GM10248 (cell line): ENCODE data around the gene FAM20B.

ENCODE experiments used
- CTCF ChIA-PET: fragments of 300-600 bp; sonication (Branson Sonifier 250); formaldehyde crosslinking; extraction: SDS; loops from one replicate; lab custom pipeline; 2021; ENCODE audit warnings: antibody characterized with exemption; lab: Yijun Ruan, JAX
- POLR2A ChIA-PET: fragments of 350-650 bp; sonication (Branson Sonifier 250); formaldehyde crosslinking; extraction: SDS; loops from one replicate; lab custom pipeline; 2020; ENCODE audit warnings: antibody characterized with exemption; lab: Yijun Ruan, JAX
- DNase-seq: peaks from one replicate; pipeline ENCODE4 v3.0.0; 2012; ENCODE audit errors: extremely low spot score
- TF ChIP-seq, protein P1 (sequence below): IDR thresholded peaks from 2 replicates; pipeline ENCODE4 v1.5.1; 2012; ENCODE audit warnings: mild to moderate bottlenecking, low read depth; ENCODE audit errors: extremely low read depth, missing control alignments, control extremely low read depth

The FAM20B gene

DNA sequence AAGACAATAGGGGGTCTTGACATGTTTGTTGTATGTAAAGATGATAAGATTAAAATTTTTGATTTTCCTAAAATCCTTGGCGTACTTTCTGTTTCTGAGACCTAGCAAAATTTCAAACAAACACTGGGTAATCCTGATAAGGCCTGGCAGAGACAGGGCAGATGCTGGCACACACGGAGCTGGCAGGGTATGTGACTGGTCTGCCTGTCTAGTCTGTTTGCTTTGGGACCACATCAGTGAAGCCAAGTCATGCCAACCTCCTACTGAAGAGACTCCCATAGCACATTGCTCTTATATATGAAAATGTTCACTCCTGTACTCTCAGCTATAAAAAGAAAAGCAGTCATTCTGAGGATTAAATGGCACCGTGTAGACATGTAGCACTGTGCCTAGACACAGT lies 70.2 kb downstream of the FAM20B start:
- CTCF ChIA-PET = interaction anchor here (1.0 to 1.5 kb wide), 3 partner anchors 9 to 274 kb away, joined by 3 to 5 read pairs (median 4); no protein-coding TSS in a partner anchor
- DNase-seq = no peak
- TF ChIP-seq, protein P1, sequence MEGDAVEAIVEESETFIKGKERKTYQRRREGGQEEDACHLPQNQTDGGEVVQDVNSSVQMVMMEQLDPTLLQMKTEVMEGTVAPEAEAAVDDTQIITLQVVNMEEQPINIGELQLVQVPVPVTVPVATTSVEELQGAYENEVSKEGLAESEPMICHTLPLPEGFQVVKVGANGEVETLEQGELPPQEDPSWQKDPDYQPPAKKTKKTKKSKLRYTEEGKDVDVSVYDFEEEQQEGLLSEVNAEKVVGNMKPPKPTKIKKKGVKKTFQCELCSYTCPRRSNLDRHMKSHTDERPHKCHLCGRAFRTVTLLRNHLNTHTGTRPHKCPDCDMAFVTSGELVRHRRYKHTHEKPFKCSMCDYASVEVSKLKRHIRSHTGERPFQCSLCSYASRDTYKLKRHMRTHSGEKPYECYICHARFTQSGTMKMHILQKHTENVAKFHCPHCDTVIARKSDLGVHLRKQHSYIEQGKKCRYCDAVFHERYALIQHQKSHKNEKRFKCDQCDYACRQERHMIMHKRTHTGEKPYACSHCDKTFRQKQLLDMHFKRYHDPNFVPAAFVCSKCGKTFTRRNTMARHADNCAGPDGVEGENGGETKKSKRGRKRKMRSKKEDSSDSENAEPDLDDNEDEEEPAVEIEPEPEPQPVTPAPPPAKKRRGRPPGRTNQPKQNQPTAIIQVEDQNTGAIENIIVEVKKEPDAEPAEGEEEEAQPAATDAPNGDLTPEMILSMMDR = no peak
- POLR2A ChIA-PET = no interaction called here

DNA sequence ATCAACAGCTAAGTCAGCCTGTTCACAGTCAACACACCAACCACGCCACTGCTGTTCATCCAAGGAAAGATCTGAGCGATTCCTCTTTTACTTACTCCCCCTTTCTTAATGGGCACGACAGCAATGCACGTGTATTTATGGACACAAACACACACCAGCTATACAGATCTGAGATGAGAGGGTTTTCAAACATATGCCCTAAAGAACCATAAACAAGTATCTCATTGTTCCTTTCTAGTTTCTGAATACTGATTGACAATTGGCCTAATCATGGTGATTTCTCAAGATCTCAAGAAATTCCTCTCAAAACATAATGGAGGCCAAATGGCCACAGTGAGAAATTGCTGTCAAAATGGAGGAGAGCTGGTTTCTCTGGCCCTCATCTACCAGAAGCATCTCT lies 74.2 kb downstream of the FAM20B start:
- ChIA-PET POLR2A (no interaction called here), CTCF (interaction anchor here (1.1 kb wide), 2 partner anchors 21 to 194 kb away, joined by 3 read pairs; partner anchors contain the start of gene SOAT1)
- DNase-seq = no peak
- TF ChIP-seq, protein P1 = no peak

DNA sequence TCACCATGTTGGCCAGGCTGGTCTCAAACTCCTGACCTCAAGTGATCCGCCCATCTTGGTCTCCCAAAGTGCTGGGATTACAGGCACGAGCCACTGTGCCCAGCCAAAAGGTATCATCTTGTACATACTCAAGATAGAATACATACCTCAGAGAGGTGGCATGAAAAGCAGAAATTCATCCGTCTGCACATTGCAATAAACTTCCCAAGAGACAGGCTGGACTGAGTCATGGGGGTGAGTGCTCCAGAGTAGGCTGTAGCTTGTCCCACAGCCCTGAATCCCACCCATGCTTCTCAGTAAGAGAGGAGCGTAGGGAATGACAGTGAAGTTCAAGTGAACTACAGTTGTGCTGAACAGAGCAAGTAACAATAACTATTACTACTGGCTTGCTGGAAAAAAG lies 75.9 kb downstream of the FAM20B start:
- CTCF ChIA-PET = interaction anchor here (1.9 kb wide), 1 partner anchor 19 kb away, joined by 8 read pairs; no protein-coding TSS in a partner anchor
- POLR2A ChIA-PET = no interaction called here
- TF ChIP-seq, protein P1 = no peak
- DNase-seq = no peak

DNA sequence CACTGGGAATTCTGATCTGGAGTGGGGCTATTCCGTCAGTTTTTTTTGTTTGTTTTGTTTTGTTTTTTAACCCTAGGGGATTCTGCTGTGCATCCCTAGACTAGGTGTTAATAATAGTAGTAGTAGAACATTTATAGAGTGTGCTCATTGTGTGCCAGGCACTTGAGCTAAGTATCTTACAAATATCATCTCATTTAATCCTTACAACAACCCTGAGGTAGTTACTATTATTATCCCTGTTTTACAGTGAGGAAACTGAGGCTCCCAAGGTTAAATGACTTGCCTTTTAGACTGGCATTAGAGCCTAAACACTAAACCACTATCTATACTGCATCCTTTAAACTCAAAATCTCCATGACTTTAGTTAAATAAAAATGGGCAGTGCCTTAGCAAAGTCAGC lies 78.3 kb downstream of the FAM20B start:
- ChIA-PET POLR2A (no interaction called here), CTCF (no interaction called here)
- no peak for DNase-seq
- TF ChIP-seq, protein P1 = no peak

DNA sequence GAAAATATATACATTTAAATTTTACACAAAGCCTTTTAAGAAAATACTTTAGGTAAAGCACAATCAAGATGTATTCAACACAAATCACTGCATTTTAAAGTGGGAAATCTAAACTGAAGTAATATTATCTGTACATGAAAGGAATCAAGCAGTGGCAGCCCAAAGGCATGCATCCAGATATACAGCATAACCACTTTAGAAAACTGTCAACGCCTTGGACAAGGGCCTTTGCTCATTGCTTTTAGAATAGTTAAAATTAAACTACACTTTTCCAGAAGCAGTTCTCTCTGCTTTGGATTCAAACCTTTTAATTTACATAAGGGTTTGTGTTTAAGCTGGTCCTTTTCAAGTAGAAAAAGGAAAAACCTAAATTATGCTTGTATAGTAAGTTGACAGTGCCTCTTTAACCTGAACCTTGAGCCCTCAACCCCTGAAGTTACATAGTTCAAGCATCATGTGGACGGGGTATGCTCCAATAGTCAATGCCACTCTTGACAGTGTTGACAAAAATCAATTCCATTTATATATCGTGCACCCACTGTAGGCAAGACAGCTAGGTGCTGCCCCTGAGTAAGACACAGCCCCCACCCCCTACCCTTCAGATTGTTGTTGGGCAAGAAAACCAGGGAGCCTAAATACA lies 79.0 kb downstream of the FAM20B start:
- ChIA-PET POLR2A (no interaction called here), CTCF (interaction anchor here (1.2 to 2.2 kb wide), 5 partner anchors 9 to 25 kb away, joined by 4 to 15 read pairs (median 5); no protein-coding TSS in a partner anchor)
- no peak for DNase-seq
- TF ChIP-seq, protein P1 = no peak

DNA sequence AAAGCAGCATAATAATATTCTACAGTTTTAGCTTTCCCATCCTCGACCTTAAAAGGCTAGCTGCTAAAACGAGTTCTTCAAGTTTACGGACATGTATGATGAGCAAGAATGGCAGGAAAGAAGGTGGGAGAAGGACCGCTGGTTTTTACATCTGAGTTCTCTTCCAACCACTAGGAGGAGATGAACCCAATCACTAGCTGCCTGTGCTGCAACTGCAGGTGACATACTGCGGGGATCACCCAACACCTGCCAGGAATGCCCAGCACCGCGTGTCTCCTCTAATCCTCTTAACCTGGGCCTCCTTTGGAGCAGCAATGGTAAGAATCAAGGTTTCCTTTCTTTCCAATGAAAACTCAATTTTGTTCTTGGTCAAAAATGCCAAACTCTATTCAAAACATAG lies 79.7 kb downstream of the FAM20B start:
- no peak for DNase-seq

More for the DNA sequence above, 79.7 kb downstream of the FAM20B start:
- ChIA-PET POLR2A (no interaction called here), CTCF (interaction anchor here (0.8 to 2.3 kb wide), 9 partner anchors 10 to 265 kb away, joined by 4 to 15 read pairs (median 5); no protein-coding TSS in a partner anchor)
- TF ChIP-seq, protein P1 = no peak
